D341Med (cell line): ENCODE data around the gene CS.

ENCODE experiments used
- DNase-seq: peaks from one replicate; pipeline ENCODE4 v3.0.0; 2012; ENCODE audit warnings: low spot score

Gene CS

DNA sequence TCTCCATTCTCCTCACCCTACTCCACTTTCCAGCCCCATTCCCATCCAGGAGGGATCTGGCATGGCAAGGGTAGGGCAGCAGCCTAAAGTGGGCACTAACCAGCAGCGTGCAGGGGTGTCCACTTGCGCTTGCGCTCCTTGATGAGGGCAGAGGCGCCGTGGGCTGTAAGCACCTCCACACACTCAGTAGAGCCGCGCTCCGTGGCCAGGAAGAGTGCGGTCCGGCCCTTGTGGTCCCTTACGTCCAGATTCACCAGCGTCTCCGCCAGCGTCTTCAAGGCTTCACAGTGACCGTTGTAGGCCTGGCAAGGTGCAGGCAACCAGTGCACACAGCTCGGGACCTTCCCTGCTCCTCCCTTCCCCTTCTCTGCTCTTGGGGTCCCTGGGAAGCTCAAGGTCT, 52.2 kb downstream of the CS start:
- DNase-seq = no peak

DNA sequence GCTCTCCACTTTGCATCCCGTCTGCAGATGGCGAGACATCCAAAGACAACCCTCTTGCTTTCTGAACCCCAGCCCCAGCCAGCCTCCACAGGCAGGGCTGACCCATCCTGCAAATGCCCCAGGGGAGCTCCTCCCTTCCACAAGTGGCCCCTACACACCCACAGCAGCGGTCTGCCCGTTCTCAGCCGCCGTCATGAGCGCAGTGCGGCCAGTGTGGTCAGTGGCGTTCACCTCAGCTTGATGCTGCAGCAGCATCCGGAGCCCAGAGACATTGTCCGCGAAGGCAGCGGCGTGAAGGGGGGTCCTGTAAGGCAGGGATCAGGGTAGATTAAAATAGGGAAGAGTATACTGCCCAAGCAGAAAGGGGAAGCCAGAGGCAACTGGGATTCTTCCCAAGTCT, 55.6 kb downstream of the CS start:
- no peak for DNase-seq

DNA sequence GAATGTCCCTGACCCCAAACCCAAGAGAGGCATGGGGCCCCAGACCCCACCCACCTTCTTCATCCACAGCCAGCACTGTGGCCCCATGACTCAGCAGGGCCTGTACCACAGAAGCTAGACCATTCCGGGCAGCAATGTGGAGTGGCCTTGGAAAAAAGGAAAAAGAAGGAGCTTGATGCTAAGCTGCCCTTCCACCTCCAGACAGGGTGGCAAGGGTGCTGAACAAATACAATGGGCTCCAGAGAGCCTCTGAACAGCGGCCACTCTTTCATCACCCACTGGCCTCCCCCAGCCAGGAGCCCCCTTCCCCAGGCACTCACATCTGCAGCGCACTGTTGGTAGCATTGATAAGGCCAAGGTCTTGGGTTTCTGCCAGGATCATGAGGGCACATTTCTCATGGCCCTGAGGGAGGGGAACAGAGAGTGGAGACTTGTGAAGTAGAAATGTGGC, 56.4 kb downstream of the CS start:
- no peak for DNase-seq

DNA sequence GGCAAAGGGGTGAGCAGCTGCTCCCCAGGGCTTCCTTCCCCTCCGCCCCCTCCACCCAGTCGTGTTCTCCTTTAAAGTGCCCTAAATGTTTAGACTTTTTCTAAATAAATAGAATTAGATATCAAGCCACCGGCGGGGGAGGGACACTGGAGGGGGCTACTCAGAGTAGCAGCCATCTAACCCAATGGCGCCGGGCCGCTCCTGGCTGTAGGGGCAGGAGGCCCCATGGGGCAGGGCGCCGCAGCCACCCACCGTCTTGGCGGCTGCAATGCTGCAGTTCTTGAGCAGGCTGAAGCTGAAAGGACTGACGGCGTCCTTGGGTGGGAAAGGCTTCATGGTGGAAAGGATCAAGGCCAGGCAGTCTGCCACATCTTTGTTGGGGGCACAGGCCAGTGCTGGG, 57.1 kb downstream of the CS start:
- DNase-seq = no peak

DNA sequence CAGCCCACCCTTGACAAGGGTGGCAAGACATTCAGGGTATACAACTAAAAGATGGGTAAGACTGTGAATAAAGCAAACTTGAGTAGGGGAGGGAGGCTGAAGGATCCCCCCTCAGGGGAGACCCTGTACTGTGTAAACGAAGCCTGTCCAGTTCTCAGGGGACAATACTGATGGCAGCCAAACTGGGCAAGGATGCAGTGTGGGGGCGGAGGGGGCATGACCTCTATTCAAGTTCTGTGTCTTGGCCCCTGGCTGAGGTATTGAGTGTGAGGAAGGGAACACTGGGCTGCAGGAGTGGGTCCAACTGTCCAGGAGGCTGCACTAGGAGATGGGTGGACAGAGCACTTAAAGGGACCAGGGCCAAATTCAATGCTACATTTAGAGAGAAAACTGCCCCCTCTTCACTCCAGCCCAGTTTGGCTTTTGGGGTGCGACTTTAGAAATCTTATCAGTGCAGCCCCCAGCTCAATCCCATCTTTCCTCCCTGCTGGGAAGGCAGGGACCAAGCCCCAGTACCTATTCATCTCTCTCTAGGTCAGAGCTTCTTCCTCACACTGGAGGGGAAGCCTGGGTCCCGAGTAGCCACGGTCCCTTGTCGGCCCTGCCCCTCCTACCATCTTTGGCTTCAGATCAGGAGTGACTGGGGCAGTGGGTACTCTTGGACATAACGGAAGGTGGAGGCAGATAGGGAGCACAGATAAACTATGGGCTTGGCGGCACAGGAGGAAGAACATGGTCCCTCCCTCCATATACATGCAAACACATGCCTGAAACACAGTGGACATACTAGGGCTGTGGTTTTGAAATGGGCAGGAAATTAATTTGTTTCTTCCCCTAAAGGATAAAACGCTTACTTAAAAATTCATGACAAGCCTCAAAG, 58.5 kb downstream of the CS start:
- no peak for DNase-seq

DNA sequence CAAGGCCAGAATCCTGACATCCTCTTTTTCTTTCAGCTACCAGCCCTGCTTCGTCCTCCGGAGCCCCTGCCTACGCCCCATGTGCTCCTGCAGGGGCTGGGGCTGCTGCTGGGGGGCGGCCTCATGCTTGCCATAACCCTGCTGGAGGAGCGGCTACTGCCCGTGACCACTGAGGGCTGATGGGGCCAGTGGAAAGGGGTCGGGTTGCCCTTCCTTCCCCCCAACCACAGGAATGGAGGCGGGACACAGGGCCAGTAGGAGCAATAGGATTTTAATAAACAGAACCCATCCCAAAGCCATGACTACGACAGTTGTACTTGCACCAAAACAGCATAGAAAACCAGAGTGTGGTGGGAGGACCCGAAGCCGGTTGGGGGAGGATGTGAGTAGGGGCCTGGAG, 62.6 kb downstream of the CS start:
- no peak for DNase-seq

DNA sequence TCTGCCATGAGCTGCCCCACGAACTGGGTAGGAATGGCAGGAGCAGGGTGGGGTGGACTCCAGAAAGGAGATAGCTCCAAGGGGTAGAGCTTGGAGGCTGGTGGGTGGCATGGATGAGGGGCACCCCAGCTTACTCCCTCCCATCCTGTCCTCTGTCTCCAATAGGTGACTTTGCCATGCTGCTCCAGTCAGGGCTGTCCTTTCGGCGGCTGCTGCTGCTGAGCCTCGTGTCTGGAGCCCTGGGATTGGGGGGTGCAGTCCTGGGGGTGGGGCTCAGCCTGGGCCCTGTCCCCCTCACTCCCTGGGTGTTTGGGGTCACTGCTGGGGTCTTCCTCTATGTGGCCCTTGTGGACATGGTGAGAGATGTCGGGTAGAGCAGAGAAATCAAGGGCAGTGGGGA, 63.1 kb downstream of the CS start:
- no peak for DNase-seq

DNA sequence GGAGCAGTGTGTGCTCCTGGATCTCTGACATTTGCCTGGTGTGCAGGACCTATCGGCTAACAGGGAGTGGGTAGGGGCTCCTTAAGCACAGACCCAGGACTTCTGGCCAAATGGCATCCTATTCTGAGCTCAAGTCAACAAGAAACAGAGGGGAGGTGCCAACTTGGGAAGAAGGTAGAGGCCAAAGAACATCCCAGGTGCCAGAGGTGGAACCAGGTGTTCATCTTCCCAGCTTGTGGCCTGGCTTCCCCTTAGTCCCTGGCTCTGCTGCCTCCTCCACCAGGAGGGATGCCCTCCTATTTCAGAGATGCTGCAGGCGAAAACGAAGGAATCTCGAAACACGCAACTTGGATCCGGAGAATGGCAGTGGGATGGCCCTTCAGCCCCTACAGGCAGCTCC, 64.0 kb downstream of the CS start:
- no peak for DNase-seq

DNA sequence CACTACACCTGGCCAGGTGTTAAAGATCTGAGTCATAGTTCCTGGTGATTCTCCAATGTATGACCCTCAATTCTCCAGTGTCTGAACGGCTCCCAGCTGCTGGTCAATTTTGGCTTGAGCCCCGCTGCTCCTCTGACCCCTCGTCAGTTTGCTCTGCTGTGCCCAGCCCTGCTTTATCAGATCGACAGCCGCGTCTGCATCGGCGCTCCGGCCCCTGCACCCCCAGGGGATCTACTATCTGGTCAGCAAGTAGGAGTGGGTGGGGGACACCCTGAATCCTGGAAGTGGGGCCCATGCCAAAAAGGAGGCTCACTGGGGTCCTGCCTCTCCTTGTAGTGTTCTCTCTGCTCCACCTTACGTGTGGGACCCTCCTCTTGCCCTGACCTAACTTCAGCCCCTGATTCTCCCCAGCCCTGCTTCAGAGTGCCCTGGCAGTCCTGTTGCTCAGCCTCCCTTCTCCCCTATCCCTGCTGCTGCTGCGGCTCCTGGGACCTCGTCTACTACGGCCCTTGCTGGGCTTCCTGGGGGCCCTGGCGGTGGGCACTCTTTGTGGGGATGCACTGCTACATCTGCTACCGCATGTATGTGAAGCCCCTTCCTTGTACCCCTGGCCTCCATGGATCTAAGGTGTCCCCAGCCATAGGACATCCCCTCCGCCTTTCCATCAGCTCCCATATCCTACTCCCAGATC, 65.2 kb downstream of the CS start:
- no peak for DNase-seq

DNA sequence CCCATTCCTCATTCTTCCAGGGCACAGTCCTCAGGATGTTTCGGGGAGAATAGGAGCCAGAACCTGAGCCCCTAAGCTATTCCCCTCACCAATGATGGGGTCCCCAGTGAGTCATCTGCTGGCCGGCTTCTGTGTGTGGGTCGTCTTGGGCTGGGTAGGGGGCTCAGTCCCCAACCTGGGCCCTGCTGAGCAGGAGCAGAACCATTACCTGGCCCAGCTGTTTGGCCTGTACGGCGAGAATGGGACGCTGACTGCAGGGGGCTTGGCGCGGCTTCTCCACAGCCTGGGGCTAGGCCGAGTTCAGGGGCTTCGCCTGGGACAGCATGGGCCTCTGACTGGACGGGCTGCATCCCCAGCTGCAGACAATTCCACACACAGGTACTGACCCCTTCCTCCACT, 68.9 kb downstream of the CS start:
- DNase-seq = no peak

DNA sequence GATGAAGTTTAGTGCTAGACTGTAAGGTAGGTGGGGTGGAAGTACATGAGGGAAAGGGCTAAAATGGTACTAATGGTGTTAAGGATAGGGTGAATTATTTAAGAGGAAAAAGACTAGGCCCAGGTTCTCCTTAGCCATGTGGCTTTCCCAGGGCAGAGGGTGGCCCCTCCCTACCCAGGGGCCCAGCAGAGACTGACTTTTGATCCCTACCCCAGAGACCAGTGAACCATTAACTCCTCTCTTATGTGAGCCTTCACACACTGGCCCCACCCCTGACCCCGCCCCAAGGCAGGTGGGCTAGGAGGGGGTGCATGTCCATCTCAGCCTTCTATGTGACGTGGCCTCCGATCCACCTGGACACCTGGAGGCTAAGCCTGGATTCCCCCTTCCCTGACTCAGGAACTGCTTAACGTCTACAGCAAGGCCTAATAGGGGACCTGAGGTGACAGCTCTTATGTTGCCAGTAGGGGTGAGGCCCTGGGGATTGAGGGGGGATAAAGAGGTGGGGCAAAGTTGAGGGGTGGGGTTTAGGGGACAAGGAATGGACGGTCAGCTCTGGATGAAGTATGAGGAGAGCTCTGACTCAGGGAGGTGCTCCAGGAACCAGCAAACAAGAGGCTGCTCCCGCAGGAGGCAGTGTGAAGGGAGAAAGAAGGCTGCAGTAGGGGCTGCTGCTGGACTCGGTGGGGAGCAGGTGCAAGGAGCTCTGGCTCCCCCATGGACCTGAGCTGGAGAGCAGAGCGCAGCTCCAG, 69.5 kb downstream of the CS start:
- no peak for DNase-seq

DNA sequence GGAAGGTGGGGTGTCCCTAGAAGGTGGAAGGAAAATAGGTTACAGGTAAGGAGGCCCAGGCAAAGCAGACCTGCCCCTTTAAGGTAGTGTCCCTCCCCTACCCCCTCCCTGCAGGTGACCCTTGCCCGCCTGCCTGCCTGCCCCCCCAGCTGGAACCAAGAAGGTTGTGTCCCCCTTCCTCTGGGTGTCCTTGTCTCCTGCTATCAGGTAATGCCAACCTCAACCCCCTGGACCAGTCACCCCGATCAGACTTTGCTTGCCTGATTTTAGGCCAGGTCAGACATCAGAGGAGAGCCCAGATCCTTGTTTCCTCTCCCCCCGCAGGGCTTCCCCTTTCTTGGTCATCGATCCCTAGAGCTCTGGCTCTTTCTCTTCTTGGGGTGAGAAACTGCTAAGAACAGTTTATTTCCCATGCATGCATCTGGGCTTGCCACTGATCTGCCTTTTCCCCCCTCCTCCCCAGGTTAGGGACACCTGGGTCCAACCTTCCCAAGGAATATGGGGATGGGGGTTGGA, 70.2 kb downstream of the CS start, which contains the start of gene SLC39A5:
Gene SLC39A5 (plus strand): TSS at position 136 of the 516 bp plus-strand sequence. CDS start 1,224 bp downstream, outside the sequence.
- DNase-seq = no peak

DNA sequence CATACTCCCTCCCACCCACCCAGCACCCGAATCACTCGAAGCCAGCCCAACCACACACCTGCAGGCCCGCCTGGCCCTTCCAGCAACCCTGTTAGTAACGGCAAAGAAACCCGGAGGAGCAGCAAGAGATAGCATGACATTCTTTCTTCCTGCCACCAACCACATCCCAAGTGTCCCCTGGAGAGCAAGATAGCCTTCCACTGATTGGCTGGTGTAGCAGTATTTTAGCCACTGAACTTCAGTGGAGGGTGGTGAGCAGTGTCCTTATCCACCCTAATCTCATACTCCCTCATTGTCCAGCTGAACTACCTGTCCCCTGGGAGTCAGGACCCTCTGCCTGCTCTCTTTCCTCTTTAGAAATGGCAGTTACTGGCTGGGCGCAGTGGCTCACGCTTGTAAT, 71.0 kb downstream of the CS start:
- DNase-seq = no peak

DNA sequence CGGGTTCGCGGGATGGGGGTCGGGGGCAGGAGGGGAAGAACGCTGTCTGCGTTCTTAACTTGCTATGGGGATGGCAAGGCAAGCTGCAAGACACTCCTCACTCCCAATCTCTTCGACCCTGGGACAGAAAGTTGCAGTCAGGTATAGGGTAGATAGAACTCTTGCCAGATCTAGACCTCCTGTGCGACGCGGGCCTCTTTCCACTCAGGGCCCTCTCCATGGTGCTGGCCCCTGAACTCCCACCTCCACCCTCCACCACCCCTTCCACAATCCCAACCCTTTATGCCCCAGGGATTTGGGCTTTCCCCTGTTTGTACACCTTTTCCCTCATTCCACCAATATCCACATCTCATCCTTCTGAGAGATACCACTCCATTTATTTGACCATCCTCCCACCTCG, 75.2 kb downstream of the CS start:
- no peak for DNase-seq

DNA sequence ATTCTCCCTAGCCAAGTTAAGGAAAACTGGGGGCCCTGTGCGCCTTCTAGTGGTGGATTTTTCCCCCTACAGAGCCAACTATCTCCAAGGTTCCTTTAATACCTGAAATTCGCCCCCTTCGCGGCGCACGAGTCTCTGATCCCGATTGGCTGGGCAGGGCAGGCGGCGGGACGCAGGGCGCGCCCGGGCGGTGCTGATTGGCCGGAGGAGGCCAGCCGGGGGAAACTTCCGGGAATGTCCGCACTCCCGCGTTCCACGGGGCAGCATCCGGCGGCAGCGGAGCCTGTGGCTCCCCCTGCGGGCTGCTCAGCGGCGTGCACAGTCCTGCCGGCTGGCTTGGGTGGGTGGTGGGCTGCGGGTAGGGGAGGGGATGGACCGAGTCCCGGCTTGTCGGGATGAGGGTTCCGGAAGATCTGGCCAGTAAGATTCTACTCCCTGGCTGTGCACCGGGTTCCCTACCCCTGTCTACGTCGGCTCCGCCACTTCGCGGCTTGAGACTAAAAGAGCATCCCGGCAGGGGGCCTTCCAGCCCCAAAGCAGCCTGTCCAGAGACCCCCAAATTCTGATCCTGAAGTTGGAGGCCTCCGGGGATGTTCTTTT, 75.9 kb downstream of the CS start, which contains the start of gene NABP2:
Gene NABP2 (plus strand): TSS at position 241 of the 600 bp plus-strand sequence. CDS start 515 bp downstream, outside the sequence.
- DNase-seq = peak; percentile 99

DNA sequence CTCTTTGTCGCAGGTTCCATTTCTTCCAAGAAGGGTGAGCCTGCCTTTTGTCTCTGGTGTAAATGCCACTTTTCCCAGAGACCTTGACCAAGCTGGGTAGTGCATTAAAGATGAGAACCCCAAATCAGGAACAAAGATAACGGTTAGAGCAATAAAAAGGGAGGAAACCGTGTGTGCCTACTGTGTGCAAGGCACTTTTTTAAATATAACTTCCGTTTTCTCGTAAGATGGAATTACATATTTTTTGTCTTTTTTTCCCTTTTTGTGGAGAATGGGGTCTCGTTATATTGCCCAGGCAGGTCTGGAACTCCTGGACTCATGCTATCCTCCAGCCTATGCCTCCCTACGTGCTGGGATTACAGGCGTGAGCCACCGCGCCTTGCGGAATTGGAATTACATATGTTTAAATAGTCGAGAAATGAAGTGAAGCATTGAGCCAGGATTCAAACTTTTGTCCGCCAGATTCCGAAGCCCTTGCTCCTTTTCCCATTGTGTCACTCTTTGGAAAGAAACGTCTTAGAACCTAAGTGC, 76.5 kb downstream of the CS start:
- no peak for DNase-seq

DNA sequence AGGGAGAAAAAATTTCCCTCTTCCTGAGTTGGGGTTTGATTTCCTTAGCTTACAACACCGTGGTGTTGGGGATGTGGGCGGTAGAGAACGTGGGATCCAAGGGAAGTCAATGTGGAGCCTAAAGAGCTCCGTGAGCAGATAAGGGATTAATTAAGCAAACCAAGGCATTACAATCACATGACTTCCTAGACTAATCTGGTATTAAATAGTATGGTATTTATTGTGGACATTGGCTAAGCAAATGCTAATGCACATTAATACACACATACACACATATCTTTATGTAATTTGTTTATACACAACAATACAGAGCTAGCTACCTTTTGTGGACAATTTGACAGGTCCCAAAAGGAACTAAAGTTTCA, 77.6 kb downstream of the CS start:
- no peak for DNase-seq

DNA sequence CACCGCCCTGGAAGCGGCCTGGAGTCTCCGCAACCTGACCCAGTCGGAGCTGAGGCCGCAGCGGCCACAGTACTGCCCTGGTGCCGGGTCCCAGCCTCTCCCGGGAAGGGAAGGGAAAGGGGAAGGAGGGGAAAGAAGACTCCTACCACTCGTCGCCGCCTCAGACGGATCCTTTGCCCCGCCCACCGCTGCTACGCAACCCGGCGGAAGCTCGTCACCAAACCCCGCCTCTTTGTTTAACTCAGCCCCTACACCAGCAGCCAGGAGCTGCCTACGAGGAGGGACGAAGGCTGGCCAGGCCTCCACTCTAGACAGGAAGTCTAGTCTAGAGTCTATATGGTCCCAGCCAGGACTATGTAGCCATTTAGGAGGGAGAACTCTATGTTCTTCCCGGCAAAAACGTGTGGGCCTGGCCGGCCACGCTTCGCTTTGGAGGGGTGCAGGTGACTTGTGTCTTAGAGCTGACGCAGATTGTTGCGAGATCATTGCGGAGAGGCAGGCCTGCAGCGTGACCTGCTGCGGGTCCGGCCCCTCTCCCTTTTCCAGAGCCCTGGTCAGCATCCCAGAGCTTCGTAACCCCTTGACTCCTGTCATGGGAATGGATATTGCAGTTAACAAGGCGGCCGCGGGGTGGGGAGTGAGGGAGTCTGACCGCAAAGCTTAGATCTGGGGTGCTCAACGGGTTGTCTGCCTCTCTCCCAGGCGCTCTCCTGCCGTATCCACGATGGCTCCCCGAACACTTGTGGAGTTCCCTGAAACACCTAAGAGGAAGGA, 78.2 kb downstream of the CS start, which contains the start of gene RNF41:
Gene RNF41 (minus strand): TSS at position 166 of the 774 bp plus-strand sequence. CDS start 7,875 bp downstream, outside the sequence.
- peak; percentile 94 for DNase-seq
